RWPE2 (cell line): ENCODE results near the gene LPCAT2.

Source experiments
- ATAC-seq: fragments of 200-7000 bp; cut with Tn5 transposase; 3 replicates; pipeline ENCODE4 v1.9.1; 2021; ENCODE audit warnings: low read depth
- DNase-seq: peaks from one replicate; pipeline ENCODE4 v3.0.0-alpha.2; 2020; ENCODE audit warnings: low spot score
- H3K27ac ChIP-seq: fragments of 450-650 bp; 2 replicates; pipeline ENCODE4 v1.5.1; 2017; ENCODE audit warnings: mild to moderate bottlenecking; ENCODE audit not compliant: poor library complexity, severe bottlenecking
- H3K27me3 ChIP-seq: fragments of 250-450 bp; sonication (Bioruptor Pico); 2 replicates; pipeline ENCODE4 v1.5.1; 2021; ENCODE audit warnings: mild to moderate bottlenecking, moderate library complexity; ENCODE audit not compliant: insufficient read depth, poor library complexity, severe bottlenecking
- H3K36me3 ChIP-seq: fragments of 250-450 bp; sonication (Bioruptor Pico); 2 replicates; pipeline ENCODE4 v1.5.1; 2020; ENCODE audit warnings: low read depth, mild to moderate bottlenecking, moderate library complexity
- H3K4me1 ChIP-seq: fragments of 250-450 bp; sonication (Bioruptor Pico); 2 replicates; pipeline ENCODE4 v1.5.1; 2021; ENCODE audit warnings: mild to moderate bottlenecking, moderate library complexity; ENCODE audit not compliant: insufficient read depth, poor library complexity, severe bottlenecking
- H3K4me3 ChIP-seq: fragments of 250-450 bp; sonication (Bioruptor Pico); 2 replicates; pipeline ENCODE4 v1.5.1; 2021; ENCODE audit warnings: mild to moderate bottlenecking, moderate library complexity; ENCODE audit not compliant: severe bottlenecking
- H3K9me3 ChIP-seq: fragments of 250-450 bp; sonication (Bioruptor Pico); 2 replicates; pipeline ENCODE4 v1.5.1; 2021; ENCODE audit warnings: mild to moderate bottlenecking, moderate library complexity; ENCODE audit not compliant: severe bottlenecking
- TF ChIP-seq, protein P1 (sequence below): fragments of 450-650 bp; IDR thresholded peaks from one replicate; pipeline ENCODE4 v1.5.1; 2017; ENCODE audit warnings: mild to moderate bottlenecking, moderate library complexity; ENCODE audit not compliant: poor library complexity, severe bottlenecking

LPCAT2 gene

DNA sequence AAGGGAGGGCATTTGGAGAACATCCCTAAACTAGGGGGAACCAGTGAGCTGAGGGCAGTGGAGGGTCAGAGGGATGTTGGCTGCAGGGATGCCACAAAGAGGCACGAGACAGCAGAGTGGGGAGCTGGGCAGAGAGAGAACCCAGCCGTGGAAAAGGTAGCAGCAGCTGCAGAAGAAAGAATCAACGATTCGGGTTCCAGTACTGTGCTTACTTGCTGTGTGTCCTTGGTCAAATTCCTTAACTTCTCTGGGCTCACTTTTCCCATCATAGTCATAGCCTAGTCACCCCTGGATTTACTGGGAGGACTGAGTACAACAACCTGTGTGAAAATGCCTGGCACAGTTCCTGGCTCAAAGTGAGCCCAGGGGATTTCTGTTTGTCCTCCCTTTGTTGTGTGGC, 42.7 kb upstream of the LPCAT2 start:
- H3K9me3 ChIP-seq: no peaks in the 10 kb centered on the region
- DNase-seq: no peak
- no peaks in the 10 kb centered on the region for H3K36me3 ChIP-seq
- ATAC-seq: no peak
- H3K4me3 ChIP-seq: no peak overlapping the region
- peaks cover 9% of the 10 kb centered on the region for H3K4me1 ChIP-seq
- H3K27me3 ChIP-seq: no peaks in the 10 kb centered on the region
- TF ChIP-seq, protein P1, sequence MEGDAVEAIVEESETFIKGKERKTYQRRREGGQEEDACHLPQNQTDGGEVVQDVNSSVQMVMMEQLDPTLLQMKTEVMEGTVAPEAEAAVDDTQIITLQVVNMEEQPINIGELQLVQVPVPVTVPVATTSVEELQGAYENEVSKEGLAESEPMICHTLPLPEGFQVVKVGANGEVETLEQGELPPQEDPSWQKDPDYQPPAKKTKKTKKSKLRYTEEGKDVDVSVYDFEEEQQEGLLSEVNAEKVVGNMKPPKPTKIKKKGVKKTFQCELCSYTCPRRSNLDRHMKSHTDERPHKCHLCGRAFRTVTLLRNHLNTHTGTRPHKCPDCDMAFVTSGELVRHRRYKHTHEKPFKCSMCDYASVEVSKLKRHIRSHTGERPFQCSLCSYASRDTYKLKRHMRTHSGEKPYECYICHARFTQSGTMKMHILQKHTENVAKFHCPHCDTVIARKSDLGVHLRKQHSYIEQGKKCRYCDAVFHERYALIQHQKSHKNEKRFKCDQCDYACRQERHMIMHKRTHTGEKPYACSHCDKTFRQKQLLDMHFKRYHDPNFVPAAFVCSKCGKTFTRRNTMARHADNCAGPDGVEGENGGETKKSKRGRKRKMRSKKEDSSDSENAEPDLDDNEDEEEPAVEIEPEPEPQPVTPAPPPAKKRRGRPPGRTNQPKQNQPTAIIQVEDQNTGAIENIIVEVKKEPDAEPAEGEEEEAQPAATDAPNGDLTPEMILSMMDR: no peak
- H3K27ac ChIP-seq: no peak overlapping the region

DNA sequence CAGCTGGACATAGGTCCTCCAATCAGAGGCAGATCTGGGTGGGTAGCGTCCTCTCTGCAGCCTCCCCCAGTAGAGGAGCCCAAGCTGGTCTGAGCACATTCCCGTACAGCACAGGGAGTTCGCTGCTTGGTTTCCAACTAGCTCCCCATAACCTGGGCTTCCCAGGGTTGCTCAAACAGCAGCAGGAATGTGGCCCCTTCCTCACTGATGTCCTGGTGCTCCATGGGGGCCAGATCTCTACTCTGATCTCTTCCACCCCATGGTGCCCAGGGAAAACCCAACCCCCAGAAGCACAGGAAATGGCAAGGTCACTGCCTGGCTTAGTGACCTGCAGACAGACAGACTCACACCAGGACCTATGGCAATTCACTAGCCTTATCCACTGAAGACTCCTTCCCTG, 41.0 kb upstream of the LPCAT2 start:
- H3K4me1 ChIP-seq: peaks cover 25% of the 10 kb centered on the region
- ATAC-seq (no peak), DNase-seq (no peak)
- no peak overlapping the region for H3K4me3 ChIP-seq
- H3K9me3 ChIP-seq: no peaks in the 10 kb centered on the region
- TF ChIP-seq, protein P1: no peak
- H3K27me3 ChIP-seq: no peaks in the 10 kb centered on the region
- no peak overlapping the region for H3K27ac ChIP-seq
- no peaks in the 10 kb centered on the region for H3K36me3 ChIP-seq

DNA sequence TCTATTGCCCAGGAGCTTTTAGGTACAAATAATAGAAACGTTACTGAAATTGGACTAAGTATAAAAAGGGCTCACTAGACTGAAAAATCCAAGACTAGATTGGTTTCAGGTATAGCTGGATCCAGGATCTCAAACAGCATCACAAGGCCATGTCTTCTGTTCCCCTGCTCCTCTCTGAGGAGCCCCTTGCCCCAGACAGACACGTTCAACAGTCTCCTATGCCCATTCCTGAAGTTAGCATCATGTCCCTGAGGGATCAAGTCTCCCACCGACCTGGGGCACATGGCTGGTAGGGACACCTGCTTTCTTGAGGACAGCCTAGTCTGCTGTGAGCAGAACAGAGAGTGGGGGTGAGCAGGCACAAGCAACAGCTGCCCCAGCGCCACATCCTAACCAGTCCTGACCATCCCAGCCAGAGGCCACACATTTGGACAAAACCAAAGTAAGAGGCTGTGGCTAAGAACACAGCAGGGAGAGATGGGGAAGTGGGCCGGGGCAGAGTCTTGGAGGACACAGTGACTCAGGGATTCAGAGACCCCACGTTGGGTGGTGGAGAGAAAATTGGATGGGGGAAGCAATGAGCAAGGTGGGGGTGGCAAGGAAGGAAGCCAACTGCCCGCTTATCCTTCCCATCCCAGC, 40.4 kb upstream of the LPCAT2 start:
- TF ChIP-seq, protein P1: no peak
- no peak for DNase-seq
- no peak for ATAC-seq

DNA sequence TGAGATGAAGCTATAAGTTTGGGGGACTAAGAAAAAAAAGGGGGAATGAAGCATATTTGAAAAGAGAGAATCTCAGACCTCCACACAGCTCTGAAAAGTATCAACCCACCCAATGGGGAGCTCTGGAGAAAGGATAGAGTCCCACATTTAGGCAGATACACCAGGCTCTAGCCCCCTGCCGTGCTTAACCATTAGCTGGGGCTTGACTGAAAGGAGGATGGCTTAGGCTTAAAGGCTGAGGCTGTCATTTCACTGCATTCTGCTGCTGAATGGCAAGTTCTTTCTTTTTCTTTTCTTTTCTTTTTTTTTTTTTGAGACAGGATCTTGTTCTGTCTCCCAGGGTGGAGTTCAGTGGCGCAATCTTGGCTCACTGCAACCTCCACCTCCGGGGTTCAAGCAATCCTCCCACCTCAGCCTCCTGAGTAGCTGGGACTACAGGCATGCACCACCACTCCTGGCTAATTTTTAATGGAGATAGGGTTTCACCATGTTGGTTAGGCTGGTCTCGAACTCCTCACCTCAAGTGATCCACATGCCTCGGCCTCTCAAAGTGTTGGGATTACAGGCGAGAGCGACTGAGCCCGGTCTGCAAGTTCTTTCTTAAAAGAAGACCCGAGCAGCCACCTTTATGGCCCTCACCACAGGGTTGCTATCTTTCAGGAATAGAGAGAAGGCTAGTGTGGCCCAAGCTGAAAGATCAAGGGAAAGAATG, 38.9 kb upstream of the LPCAT2 start:
- H3K4me3 ChIP-seq: no peak overlapping the region
- no peaks in the 10 kb centered on the region for H3K36me3 ChIP-seq
- H3K27ac ChIP-seq: peak overlapping the region; percentile 87
- DNase-seq (no peak), ATAC-seq (no peak)
- H3K4me1 ChIP-seq: peaks cover 25% of the 10 kb centered on the region
- no peaks in the 10 kb centered on the region for H3K27me3 ChIP-seq
- no peaks in the 10 kb centered on the region for H3K9me3 ChIP-seq
- TF ChIP-seq, protein P1: no peak

More for the DNA sequence above, 40.4 kb upstream of the LPCAT2 start:
- Histone ChIP-seq H3K36me3 (no peaks in the 10 kb centered on the region), H3K27ac (no peak overlapping the region), H3K9me3 (no peaks in the 10 kb centered on the region), H3K4me1 (peaks cover 25% of the 10 kb centered on the region), H3K27me3 (no peaks in the 10 kb centered on the region), H3K4me3 (no peak overlapping the region)
